Adrenal gland (tissue), 5 donors: Measurements from ENCODE around the gene SFI1.
A peak's percentile ranks its signal among the peaks of the same experiment; 100 is the strongest.

Experiments used
- CTCF ChIP-seq, 6 experiments: fragments of 450-650 bp in 4 of 6; fragments of 200-600 bp in 2 of 6; sonication (generic) in 1 of 6; IDR thresholded peaks; 1 replicate in 5 of 6; 2 replicates in 1 of 6; pipeline versions ENCODE4 v1.5.1 to v1.8.0; 2016 to 2021; ENCODE audit warnings: antibody characterized with exemption in 6 of 6, mild to moderate bottlenecking in 2 of 6, moderate library complexity in 1 of 6
- POLR2A ChIP-seq, 2 donors: fragments of 450-650 bp; IDR thresholded peaks; one replicate each; pipeline ENCODE4 v1.6.1; 2017; ENCODE audit warnings: antibody characterized with exemption in 2 of 2, mild to moderate bottlenecking in 2 of 2, moderate library complexity in 1 of 2
- donor health status: DM: no; HTN: no; CAD: no.

DNA sequence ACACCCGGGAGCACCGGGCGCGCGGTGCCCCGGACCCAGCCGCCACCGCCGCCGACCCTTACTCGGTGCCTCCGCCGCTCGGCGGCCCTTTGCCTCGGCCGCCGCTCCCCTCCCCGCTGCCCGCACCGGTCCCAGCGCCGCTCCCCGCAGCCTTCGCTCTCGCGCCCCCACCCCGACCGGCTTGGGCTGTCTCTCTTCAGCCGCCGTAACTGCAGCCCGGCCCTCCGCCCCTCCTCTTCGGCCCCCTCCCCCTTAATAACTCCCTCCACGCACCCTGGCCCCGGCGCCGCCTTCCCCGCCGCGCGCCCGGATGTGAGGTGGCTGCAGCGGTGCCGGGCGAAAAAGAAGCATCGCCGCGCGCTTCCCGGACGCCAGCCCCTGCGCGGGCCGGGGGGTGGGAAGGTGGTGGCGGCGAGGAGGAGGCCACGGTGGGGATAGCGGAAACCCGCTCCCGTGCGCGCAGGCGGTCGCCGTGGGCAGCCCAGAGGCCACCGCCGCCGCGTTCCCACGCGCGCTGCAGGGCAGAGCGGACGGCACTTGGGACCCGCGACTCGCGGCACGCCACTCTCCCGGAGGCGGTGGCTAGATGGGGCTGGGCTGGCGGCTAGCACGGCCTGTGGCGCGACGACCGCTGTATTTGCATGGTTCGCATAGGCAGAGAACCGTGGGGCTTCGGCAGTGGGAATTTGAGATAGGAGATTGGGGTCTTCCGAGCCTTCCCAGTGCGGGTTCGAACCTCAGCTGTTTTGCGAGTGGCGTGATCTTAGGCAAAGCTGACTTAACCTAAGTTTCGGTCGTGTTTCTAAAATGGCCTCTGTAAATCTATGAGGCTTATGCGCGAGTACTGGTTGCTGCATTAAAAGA is 6.5 kb upstream of the SFI1 start, which contains the start of gene EIF4ENIF1:
- peak in 1 of 6 experiments; percentile 9 for TF ChIP-seq CTCF (IDR thresholded peaks at IDR 0.05)
- peak; percentile 65 to 80 for TF ChIP-seq POLR2A (IDR thresholded peaks at IDR 0.05)
